NOMO-1 treated with dmso at 0.1 percent for 144 hours (cell line): ENCODE data around the gene CHRNA4.
"Not testable (repeated sequence)": the region's sequence is repeated elsewhere in the genome, so short reads cannot be mapped to it uniquely, and the experiment has no call there.

Source experiments
- DNase-seq: peaks from one replicate; lab custom pipeline; 2025; ENCODE audit not compliant: unreplicated experiment; lab: John Stamatoyannopoulos, UW

Gene CHRNA4

DNA sequence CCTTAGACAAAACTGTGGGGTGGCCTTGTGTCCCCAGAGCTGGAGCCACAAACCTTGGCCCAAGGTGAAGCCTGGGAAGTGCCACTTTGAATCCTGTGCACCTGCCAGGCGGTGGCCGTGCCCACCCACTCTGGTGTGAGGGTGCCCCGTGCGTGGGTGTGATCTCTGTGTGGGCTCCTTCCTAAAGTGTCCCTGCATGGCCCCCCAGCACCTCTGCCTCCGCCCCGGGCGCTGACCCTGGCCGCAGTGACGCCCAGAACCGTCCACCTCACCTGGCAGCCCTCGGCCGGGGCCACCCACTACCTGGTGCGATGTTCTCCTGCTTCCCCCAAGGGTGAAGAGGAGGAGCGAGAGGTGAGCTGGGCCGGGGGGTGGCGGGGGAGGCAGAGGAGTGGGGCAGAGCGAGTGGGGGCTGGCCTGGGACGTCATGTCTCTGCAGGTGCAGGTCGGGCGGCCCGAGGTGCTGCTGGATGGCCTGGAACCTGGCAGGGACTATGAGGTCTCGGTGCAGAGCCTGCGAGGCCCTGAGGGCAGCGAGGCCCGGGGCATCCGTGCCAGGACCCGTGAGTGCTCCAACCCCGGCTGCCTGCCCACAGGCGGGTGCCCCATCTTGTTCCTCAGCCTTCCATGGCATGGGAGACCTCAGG lies 49.8 kb downstream of the CHRNA4 start:
- no peak for DNase-seq

DNA sequence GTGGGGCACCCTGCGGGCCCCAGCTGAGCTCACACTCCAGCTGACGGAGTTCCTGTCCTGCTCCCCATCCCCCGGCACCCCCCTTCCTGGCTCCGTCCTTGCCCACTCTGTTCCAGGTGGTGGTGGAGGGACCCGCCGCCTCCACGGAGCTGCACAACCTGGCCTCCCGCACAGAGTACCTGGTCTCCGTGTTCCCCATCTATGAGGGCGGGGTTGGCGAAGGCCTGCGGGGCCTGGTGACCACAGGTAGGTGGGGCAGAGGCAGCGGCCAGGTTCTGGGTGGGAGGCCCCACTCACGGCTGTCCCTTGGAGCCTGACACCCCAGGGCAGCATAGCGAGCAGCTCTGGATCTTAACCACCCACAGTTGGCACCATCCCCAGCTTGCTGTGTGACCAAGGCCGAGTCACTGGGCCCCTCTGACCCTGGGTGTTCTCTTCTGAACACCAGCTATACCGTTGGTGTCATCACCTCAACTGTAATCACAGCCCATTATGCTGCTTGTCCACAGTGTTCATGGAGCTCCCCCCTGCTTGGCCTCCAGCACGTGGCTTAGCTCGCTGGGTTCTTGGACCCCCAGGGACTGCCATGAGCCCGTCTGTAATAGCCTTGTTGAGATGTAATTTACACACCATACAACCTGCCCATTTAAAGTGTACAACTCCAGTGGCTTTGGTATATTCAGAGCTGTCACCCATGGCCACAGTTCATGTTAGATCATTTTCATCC lies 50.7 kb downstream of the CHRNA4 start:
- DNase-seq, result no peak

DNA sequence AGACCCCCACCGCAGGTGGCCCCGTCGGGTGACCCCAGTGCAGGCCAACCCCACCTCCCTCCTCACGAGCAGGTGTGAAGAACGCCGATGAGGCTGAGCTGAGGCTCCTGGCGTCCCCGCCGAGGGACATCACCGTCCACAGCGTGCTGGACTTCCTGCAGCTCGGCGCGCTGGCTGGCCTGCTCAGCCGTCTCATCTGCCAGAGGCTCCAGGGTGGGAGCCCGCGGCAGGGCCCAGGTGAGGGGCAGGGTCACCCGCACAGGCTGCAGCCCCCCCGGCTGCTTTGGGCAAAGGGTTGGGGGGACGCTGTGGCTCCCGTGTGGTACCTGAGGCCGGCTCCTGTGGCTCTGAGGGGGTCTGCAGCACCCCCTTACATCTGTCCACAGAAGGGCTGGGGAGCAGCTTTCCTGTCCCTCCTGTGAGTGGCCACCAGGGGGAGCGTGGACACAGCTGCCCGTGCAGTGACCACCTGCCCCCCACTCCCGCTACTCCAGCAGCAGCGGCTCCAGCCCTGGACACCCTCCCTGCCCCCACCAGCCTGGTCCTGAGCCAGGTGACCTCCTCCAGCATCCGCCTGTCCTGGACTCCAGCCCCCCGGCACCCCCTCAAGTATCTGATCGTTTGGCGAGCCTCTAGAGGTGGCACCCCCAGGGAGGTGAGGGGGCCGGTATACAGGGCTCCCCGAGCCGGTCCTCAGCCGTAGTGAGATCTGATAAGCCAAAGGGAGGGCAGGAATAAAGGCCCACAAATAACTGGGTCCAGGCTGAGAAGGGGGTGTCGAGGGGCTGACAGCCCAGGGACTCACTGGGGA lies 51.7 kb downstream of the CHRNA4 start:
- no peak for DNase-seq

DNA sequence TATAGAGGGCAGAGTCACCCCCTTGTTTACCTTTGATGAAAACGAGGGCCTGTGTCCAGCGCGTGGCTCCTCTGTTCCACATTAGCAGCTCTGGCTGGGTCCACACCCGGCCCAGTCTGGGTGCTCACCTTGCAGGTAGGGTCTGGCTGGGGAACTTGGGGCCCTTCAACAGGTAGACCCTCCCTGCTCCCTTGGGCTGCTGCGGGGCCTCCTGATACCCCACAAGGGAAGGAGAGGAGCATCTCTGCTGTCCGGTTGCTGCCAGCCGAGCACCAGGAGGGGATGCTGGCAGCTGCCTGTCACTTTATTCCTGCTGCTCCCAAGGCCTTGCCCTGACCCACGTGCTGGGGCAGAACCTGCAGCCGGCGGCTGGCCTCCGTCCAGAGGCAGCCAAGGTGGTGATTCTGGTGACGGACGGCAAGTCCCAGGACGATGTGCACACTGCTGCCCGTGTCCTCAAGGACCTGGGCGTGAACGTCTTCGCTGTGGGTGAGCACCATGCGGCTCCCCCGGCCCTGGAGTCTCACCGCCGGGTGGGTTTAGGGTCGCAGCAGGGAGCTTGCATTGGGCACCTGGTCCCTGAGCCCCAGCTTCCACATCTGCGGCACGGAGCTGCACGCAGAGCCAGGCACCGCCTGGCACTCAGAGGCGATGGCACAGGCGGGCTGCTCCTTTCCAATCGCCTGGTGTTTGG lies 52.8 kb downstream of the CHRNA4 start:
- no peak for DNase-seq

DNA sequence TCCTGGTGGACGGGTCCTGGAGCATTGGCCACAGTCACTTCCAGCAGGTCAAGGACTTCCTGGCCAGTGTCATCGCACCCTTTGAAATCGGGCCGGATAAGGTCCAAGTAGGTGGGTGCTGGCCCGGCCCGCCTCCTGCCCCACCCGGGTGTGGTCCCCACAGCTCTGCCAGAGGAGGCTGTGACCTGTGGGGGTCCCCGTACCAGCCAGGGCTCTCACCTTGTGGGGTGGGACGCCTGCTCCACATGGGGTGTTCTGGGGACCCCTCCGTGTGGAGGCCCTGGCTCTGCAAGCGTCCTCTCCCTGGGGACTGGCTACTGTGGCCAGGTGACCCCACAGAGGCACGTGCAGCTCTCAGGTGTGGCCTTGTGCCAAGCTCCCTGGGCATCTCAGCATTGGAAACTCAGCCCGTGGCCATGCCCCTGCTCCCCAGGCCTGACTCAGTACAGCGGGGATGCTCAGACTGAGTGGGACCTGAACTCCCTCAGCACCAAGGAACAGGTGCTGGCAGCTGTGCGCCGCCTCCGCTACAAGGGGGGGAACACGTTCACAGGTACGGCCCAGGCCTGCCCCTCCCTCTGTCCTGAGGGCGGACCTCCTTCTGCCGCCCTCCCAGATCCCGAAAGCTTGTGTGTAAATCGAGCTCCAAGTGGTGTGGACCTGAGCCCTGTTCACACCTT lies 53.5 kb downstream of the CHRNA4 start:
- no peak for DNase-seq

DNA sequence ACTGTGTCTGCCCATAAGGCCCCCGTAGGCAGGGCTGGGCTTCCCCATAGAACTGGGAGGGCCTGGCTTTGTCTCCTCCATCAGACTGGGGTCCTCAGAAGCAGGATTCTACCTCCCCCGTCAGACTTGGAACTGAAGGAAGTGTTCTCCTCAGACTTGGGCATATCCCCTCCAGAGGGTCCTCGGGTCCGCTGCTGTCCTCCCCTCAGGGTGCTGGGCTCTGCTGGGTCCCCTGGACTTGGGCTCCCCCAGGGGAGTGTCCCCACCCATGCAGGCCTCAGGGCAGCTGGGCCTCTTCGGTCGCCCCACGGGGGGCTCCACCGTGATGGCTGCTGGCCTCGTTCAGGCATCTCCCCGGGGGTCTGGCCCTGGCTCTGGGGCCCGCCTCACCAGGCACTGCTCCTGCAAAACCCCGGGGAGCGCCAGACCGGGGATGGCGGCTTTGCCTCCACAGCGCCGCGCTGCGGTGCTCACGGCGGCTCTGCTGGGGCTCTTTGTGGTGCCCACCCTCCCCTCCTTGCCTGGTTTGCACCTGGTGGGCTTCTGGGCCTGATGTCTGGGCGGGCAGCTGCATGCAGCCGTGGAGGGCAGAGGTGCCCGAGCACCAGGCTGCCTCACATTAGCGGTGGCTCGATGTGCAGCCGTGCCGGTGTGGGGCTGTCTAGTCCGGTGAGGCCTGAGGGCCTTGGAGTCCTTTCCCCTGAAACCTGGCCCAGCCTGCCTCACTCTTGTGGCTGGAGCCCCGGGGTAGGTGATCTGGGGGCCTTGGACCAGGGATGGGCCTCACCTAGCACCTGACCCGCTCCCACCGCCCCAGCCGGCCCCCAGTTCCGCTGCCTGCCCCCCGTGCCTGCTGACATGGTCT lies 54.2 kb downstream of the CHRNA4 start:
- no peak for DNase-seq

DNA sequence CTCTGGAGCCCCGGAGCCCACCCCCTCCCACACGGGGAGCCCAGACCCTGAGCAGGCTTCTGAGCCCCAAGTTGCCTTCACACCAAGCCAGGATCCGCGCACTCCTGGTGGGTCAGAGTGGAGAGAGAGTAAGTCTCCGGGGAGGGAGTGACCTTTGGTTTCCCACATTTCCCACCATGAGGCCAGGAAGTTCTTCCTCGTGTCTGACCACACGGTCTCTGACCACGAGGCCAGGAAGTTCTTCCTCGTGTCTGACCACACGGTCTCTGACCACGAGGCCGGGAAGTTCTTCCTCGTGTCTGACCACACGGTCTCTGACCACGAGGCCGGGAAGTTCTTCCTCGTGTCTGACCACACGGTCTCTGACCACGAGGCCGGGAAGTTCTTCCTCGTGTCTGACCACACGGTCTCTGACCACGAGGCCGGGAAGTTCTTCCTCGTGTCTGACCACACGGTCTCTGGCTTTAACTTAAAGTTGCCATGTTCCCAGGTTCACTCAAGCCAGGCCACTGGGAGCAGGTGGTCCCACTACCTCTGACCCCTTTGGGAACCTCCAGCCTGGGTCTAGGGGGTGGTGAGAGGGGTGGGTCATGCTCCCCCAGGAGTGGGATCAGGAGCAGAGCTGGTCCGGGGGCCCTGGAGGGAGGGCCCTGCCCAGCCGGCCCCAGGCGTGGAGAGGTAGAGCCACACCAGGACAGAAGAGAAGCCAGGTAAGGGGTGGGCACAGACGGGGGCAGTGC lies 55.0 kb downstream of the CHRNA4 start:
- not testable (repeated sequence) for DNase-seq

DNA sequence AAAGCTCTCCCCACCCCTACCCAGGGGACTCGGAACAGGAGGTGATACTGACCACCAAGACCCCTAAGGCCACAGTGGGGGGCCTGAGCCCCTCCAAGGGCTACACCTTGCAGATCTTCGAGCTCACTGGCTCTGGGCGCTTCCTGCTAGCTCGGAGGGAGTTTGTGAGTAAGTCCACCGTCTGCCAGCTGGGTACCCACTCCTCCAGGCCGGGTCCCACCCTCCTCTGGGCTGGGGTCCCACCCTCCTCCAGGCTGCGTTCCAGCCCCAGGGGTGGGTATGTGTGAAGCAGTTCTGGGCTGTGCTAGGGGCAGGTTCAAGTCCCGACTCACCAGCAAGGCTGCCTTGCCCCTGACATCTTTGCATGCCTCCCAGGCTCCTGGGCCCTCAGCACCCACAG lies 55.8 kb downstream of the CHRNA4 start:
- no peak for DNase-seq

DNA sequence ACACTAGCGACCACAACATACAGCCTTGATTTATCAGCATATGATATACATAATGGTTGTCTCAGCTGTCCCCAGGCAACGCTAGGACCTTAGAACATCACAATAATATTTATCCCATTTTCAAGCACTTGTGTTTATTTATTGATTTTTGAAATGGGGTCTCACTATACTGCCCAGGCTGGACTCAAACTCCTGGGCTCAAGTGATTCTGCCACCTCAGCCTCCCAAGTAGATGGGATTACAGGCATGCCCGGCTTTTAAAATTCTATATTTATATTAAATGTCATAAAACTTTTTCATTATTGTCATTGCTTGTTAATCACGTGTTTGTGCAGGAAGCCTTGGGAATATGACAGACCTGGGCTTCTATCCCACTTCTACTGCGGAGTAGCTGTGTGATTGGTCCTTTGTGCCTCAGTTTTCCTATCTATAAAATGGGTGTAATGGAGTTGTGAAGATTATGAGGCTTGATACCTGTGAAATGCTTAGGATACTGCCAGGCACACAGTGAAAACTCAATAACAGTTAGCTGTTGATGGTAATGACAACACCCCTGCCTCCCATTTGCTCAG lies 58.0 kb downstream of the CHRNA4 start:
- no peak for DNase-seq

DNA sequence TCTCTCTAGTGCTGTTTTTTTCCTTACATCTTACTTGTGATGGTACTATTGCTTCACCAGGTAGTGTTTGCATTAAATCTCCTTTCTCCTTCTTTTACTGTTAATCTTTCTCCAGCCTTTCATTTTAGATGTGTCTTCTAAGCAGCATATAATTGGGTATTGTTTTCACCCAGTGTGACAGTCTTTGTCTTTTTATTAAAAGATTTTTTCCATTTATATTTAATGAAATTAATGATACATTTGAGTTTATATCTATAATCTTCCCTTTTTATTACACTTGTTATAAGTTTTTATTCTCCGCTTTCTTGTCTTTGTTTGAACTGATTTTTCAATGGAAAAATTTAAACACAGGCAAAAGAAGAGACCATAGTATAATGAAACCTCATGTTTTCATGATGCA lies 59.5 kb downstream of the CHRNA4 start:
- no peak for DNase-seq

DNA sequence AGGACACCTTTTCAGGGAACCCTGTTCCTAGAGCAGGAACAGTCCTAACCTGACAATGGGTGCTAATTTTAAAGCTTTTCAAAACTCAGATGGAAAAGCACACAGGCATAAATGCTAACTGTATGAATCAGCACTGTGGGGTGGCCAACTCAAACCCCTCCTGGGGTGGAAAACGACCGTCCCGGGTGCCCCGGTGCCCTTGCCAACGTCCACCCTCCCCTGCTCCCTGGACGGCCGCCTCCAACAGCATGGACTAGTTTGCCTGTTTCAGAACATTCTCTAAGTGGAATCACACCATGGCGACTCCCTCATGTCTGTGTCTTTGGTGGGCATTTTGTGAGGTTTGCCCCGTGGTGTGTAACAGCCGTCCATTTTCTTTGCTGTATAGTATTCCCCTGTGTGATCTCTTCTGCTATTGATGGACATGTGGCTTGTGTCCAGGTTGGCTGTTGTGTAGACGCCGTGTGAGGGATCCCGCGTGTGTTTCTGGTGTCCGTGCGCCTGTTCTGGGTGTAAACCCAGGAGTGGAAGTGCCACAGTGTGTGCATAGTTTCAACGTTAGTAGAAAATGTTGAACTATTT lies 62.3 kb downstream of the CHRNA4 start:
- no peak for DNase-seq

DNA sequence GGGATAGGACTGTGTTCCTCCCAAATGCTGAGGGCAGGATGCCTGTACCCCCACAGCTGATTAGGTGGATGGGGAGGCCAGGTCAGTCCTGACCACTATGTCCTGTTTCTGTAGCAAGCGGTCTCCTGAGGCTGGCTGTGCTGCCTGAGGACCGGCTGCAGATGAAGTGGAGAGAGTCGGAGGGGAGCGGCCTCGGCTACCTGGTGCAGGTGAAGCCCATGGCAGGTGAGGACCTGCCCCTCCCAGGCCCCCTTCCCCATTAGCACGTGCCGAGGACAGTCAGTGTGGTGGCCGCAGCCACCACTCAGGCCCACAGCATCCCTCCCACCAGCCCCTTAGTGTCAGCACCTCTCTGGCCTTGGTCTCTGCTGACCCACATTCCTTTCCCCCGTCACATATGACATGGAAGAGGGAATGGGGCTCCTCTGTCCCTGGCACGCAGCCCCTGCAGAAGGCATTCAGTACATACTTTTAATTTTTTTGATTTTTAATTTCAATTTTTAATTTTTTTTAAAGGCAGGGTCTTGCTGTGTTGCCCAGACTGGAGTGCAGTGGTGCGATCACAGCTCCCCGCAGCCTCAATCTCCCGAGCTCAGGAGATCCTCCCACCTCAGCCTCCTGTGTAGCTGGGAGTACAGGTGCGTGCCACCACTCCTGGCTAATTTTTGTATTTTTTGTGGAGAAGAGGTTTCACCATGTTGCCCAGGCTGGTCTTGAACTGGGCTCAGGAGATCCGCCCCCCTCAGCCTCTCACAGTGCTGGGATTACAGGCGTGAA lies 63.2 kb downstream of the CHRNA4 start:
- no peak for DNase-seq

DNA sequence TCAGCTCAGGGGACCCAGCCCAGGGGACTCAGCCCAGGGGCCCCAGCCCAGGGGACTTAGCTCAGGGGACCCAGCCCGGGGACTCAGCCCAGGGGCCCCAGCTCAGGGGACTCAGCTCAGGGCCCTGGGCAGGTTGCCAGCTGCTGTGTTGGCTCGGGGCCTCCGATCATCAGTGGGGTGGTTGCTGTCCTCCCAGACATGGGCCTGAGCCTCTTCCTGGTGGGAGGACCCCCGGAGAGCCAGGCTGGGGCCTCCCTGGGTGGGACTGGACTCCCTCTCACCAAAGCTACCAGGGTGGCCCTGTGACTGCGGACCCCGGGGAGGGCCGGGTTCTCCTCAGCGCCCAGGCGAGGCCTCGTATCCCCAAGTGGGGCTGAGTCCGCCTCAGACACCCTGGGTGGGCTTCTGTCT lies 63.8 kb downstream of the CHRNA4 start:
- DNase-seq, result no peak

DNA sequence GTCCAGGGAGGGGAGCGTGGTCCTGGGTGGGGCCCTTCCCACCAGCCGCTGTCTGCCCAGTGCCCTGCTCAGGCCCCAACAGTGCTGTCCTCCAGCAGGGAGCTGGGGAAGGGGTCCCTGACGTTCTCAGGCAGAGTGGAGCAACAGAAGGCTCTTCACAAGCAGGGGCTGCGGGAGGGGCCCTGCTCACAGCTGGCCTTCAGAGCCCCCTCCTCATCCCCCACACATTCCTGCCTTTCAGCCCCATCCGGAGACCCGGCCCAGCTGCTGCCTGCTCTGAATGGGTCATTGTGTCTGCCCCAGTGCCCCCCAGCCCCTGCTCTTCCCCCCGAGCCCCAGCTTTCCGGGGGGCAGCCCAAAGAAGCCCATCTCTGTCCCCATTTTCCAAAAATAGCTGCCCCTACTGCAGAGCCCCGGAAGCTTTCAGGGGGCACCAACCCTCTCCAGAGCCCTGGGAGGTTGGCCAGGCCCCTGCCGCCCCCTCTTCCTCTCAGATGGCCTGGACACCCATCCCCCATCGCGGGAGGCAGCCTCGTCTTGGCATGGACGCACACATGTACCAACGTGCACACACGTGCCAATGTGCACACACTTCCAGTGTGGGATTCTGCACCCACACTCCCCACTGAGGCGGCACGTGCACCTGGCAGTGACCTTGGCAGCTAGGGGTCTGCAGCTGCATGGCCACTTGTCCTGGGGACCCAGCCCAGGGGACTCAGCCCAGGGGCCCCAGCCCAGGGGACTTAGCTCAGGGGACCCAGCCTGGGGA lies 64.4 kb downstream of the CHRNA4 start:
- no peak for DNase-seq

DNA sequence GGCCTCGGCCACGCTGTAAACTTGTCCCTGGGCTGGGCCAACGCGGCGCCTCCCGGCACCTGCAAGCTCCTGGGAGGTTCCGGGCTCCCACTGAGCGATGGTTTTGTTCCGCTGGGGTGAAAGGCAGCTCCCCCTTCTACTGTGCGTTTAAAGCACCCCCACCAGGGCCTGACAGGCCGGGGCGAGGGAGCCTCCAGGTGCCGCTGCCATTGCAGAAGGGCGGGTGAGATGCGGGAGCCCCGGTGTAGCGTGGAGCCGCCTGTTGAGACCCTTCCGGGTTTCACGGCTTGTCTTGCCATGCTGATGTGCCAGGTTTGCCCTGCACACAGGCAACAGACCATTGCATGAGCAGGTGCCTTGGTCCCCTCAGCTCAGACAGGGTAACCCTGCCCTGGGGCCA lies 65.3 kb downstream of the CHRNA4 start:
- no peak for DNase-seq

DNA sequence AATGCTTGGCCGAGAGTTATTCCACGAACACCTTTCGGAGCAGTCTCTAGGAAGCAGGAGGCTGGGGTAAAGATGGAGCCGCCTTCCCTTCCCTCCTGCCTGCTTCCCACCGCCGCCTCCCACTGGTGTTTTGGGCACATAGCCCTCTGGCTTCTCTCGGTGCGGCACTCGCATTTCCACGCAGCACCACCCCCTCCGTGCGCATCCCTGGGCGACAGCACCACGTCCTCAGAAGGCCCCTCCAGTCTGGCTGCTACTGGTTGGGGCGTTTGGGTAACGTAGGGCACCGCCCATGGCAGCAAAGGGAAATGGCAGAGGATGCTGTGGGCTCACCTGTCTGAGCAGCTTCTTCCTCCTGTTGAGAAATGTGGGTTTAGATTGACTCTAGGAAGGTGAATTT lies 65.7 kb downstream of the CHRNA4 start:
- no peak for DNase-seq

DNA sequence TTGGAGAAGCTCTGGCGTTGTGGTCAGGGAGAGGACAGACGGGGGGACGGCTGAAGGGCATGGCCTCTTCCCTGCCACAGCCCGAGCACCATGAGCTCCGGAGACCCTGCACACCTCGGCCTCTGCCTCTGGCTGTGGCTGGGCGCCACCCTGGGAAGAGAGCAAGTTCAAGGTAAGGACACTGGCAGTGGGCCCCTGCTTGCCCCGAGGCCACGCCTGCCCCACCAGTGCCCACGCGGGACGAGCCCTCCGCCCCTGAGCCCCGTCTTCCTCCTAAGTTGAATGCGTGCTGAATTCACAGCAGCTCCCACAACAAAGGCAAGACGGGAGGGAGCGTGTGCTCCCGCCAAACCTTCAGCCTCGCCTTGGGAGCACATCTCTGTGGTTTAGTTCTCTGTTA lies 66.1 kb downstream of the CHRNA4 start:
- DNase-seq, result no peak
